COR-L47 (cell line): ENCODE measurements around the gene FBXO21.

Experiments
- DNase-seq: peaks from one replicate; lab custom pipeline; 2025; lab: John Stamatoyannopoulos, UW

The FBXO21 gene

DNA sequence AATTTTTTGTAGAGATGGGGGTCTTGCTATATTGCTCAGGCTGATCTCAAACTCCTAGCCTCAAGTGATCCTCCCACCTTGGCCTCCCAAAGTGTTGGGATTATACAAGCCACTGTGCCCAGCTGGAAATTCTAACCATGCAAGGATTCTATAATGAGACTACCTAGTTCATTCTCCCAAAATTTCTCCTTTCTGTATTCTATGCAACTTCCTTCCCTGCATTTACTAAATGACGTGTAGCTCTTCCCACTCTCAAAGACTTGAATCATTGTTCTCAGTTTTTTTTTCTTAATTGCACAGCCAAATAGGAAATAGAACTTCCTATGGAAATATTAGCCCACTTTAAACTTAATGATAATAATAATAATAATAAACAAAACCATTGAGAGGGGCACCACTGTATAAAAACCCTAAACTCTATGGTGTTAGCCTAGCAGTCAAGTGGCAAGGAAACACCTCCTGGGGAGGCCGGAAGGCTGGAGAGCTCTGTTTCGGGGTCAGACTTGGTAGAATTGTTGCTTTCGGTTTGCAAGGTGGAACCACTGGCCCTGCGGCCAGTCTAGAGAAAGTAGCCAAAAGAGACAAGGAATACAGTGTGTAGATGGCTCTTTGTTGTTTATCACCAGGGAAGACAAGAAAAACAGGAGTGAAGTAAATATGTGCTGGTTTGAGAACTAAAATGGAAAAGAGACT lies 51.1 kb downstream of the FBXO21 start:
- DNase-seq, result no peak

DNA sequence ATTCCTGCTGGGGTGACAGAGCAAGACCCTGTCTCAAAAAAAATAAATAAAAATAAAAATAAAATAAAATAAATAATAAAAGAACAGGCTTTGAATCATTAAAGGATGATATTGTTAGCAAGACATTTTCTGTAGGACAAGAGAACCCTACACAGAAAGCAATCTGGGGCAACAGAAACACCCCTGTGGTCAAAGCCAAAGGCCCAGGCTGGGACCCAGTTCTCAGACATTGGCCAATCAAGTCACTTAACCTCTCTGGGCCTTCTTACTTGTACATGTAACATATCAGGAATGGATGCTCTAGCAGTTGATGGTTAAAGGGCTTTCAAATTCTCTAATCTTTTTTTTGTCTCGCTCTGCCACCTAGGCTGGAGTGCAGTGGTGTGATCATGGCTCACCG lies 55.5 kb downstream of the FBXO21 start:
- DNase-seq, result no peak

GRCh38 chr12:117134059-117134458 lies 56.2 kb downstream of the FBXO21 start:
- no peak for DNase-seq

DNA sequence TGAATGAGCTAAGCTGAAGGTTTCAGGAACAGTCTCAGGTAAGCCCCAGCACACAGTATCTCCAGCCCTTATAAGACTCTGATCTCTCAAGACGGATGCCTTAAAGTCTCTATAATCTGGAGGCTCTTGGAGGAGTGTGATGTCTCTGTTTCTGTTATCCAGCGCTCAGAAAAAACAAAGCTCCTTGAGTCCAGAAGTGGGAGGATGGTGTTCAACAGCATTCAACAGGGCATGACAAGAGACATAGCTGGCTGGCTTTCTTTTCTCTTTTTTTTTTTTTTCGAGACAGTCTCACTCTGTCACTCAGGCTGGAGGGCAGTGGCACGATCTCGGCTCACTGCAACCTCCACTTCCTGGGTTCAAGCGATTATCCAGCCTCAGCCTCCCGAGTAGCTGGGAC lies 59.5 kb downstream of the FBXO21 start:
- DNase-seq, result no peak

GRCh38 chr12:117129391-117129790 lies 60.9 kb downstream of the FBXO21 start:
- DNase-seq, result no peak

GRCh38 chr12:117127933-117128823 lies 62.1 kb downstream of the FBXO21 start:
- no peak for DNase-seq

DNA sequence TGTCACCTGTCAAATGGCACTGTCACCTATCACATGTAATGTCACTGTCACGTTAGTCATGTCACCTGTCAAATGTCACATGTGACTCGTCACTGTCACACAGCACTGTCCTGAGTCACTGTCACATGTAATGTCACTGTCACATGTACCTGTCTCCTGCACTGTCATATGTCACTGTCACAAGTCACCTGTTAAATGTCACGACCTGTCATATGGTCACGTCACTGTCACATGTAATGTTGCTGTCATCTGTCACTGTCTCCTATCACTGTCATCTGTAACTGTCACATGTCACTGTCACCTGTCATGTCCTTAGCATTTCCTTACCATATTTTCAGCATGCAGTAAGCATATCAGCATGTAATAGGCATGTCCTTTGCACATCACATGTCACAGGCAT lies 63.9 kb downstream of the FBXO21 start:
- DNase-seq, result no peak

DNA sequence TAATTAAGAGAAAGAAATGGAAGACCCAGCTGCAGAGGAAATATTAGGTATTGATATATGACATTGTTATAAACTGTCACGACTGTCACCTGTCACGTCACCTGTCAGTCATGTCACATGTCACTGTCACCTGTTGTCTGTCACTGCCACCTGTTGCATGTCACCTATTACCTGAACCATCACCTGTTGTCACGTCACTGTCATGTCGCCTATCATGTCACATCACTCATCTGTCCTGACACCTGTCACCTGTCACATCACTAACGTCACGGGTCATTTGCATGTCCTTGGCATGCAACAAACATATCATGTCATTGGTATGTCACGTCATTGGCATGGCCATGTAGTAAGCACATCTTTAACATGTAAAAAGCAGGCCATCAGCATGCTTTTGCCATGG lies 64.5 kb downstream of the FBXO21 start:
- DNase-seq, result no peak

DNA sequence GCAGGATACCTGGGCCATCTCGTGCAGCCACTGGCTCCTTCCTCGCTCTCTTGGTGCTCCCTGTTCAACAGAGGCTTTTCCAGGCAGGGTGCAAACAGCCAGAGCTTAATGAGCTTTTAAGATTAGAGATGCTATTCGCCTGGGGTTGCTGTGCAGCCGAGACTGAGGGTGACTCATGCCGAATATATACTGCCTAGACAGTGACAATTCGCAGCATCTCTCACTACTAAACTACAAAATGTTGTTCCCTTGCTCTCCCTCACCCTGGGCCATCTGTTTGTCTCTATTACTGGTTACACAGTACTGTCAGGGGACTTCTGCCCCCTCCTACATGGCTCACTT lies 65.0 kb downstream of the FBXO21 start:
- DNase-seq, result no peak

- no peak for DNase-seq
Observed at GRCh38 chr12:117124421-117125271, 65.6 kb downstream of the FBXO21 start.

DNA sequence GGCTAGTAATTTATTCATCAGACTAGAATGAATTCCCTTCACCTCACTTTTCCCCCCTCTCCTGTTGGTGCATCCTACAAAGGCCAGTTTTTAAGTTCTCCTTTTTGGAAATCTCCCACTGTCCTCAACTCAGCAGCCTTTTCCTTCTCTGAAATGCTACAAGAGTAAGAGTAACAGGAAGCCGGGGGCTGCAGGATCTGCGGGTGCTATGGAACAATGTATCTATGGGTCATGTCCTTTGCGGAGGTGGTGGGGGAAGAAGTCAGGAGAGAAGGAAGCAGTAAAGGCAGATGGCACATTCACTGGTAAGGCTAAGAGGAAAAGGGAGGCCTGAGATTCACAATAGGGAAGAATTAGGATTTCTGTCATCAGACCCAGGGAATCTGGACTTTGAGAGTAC lies 68.8 kb downstream of the FBXO21 start:
- no peak for DNase-seq

DNA sequence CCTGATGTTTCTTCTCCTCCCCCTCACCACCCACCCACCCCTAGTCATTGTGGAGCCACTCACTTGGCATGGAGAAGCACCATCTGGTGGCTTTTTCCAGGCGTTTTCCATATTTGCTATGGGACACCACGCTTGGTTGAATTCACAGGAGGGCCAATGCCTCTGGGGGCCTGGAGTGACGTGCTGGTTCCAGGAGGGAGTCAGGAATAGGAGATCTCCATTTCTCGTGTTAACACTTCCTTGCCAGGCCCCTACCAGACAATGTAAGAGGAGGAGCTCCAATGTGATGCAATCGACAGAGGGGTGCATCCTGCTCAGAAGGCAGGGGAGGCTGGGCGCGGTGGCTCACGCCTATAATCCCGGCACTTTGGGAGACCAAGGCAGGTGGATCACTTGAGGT lies 69.5 kb downstream of the FBXO21 start:
- no peak for DNase-seq

- peak; percentile 40 for DNase-seq
Observed at GRCh38 chr12:117119592-117120198, 70.6 kb downstream of the FBXO21 start.

DNA sequence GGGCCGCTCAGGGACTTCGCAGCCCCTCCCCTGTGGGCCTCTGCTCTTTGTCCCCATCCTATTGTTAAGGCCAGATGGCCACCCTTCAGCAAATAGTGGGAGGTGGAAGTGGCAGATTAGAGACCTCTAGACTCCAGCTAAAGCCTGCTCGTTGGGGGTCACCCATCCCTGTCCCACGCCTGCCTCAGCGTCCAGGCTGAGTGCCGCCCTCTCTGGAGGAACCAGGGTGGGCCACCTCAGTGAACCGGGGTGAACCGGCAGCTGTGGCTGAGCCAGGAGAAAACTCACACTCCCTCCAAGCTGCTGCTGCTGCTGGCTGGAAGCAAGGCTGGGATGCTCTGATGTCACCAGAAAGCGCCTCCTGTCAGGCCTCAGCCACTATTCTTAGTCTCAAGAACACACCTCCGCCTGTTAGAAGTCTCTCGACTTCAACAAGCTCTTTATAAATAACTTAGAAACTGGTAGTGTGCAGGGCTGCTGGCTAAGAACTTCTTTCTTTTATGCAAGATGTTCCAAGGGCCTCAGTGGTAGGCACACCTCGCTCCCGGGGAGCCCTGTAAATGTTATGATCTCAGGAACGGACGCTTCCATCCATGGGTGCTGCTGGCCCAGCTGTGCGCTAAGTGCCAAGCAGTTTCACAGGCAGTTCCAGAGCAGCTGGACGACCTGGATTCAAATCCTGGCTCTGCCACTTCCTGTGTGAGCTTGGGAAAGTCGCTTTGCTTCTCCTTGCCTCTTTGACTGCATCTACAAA lies 71.3 kb downstream of the FBXO21 start:
- DNase-seq, result no peak

- no peak for DNase-seq
Observed at GRCh38 chr12:117114784-117115183, 75.5 kb downstream of the FBXO21 start.

DNA sequence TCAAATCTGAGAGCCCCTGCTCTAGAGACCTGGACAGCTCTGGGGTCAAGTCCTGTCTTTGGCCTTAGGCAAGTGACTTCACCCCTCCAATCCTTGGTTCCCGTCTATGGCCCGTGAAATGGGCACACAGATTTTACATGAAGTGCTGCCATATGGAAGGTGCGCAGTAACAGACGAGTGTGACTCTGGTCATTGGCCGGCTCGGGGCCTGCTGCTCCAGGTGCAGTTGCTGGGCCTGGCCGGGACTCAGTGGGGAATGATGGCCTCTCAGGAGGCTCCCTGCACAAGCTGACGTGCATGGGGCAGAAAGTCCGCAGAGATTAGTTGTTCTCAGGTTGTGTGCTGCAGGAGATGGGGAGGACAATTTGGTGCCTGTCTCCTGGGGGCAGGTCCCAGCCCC lies 77.0 kb downstream of the FBXO21 start:
- no peak for DNase-seq

DNA sequence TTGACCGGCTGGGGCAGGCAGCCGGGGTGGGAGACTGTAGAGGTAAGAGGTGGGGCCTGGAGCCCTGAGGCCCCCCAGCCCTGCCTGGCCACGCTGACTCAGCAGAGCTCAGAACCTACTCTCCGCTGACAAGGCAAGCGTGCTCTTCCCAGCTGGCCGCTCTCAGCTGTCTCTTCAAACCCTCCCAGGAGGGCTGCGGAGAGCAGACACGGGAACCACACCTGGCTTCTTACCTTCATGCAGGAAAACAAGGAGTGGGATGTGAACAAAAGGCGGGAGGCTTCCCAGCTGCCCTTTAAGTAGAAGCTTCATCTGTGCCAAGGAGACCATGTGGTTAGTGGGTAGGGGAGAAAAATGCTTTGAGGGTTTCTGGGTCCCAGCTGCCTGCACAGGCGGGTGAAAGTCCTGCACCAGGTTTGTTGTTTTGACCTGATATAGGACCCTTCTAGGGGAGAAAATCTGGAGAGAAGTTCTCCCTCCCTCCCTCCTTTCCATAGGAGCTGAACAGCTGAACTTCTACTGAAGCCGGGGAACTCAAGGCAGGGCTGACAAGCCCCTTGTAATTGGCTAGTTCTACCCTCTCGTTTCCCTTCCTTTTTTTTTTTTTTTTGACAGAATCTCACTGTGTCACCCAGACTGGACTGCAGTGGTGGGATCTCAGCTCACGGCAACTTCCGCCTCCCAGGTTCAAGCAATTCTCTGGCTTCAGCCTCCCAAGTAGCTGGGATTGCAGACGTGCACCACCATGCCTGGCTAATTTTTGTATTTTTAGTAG lies 78.3 kb downstream of the FBXO21 start:
- peak; percentile 74 for DNase-seq

DNA sequence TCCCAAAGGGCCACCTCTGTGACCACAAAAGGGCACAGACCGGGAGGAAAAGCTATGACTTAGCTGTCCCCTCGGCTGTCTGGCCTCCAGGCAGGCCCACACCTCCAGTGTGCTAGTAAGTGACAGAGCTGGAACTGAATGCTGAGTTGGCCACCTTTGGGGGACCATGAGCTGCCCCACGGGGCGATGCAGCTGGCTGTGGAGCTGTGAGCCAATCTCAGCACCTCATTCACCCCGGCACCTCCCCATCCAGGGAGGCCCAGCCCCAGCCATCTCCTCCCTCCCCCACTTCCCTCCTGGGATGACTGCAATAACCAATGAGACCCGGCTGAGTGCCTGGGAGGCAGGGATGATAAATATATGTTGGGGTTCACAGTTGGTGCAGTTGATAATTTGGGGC lies 78.9 kb downstream of the FBXO21 start:
- no peak for DNase-seq

GRCh38 chr12:117109943-117110635 lies 80.2 kb downstream of the FBXO21 start:
- DNase-seq, result no peak

- no peak for DNase-seq
Observed at GRCh38 chr12:117105902-117106301, 84.4 kb downstream of the FBXO21 start.
